CD4-positive, alpha-beta T cell treated with Interleukin-21 for 1 hour (primary cell): ENCODE results near the gene RPP21.
A peak's percentile ranks its signal among the peaks of the same experiment; 100 is the strongest.
"Not testable (repeated sequence)": the region's sequence is repeated elsewhere in the genome, so short reads cannot be mapped to it uniquely, and the experiment has no call there.

Experiments
- DNase-seq: peaks from one replicate; pipeline ENCODE4 v3.0.0-alpha.2; 2020

RPP21 gene

DNA sequence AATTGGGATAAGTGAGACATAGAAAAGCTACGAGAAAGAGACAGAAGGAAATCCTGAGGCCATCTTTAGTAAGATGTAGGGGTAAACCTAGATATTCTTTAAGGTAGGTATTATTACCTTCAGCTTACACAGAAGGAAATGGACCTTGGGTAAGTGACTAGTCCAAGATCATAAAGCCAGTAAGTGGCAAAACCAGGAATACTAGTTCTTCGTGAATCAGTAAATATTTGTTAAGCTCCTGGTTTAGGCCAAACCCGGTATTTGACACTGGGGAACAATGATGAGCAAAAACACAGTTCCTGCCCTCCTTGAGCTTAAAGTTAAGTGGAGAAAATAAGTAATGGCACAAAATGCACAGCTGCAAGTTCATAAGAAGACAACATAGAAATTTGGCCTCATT is 13.0 kb upstream of the RPP21 start:
- no peak for DNase-seq

DNA sequence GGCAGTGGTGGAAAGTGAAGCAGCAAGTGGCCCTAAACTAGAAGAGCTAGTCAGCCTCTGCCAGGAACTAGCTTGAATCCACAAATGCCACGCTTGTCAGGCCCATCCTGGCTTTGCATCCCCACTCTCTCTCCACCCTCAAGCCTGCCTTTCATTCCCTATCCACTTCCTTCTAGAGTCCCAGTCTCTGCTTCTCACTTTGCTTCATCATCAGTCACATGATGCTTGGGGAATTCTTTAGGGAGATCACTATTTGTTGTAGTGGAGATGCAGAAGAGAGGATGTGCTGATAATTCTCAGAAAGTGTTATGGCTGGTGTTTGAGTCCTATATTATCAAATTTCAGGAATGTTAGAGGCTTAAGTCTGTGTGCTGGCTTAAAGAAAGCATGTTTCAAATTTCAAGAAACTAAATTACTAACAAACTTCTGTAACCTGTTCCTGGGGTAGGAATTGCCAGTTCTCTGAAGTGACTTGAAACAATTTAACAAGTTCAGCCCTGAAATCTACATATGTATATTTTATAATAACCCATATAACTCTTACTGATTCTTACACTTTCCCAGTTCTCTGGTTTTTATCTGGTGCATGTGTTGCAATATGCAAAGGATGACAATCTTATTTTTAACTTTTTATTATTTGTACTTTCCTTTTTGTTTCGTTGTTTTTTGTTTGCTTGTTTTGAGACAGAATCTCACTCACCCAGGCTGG is 10.7 kb upstream of the RPP21 start:
- DNase-seq, result no peak

DNA sequence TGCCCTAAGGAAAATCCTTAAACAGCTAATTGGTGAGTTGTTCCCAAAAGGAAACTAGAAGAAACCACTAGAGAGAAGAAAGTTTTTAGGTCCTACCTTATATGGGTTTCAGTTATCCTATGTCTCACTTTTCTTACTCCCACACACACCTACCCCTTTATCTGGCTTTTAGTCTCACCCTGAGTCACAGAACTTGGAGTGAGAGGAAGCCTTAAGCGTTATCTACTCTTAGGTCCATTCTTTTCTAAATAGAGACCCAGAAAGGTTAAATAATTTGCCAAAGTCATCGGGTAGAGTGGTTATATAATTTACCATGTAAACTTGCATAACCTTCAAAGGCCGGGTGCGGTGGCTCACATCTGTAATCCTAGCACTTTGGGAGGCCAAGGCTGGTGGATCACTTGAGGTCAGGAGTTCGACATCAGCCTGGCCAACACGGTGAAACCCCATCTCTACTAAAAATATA is 4.3 kb upstream of the RPP21 start:
- no peak for DNase-seq

DNA sequence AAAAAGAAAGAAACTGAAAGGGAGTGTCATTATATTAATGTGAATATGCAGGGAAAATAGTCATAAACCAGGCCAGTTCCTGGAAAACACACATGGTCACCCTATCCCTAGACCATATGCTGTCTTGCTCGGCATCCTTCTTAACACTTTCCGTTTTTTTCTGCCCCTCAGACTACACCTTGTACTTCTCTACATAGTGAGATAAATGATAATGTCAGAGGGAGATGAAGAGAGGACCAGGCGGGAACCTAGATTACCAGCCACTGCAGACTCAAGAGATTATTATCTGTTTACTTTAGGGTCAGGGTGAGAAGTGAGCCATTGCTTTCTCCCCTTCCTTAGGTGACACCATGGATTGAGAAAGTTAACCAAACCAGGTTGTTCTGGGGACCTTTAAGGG is 3.7 kb upstream of the RPP21 start:
- no peak for DNase-seq

DNA sequence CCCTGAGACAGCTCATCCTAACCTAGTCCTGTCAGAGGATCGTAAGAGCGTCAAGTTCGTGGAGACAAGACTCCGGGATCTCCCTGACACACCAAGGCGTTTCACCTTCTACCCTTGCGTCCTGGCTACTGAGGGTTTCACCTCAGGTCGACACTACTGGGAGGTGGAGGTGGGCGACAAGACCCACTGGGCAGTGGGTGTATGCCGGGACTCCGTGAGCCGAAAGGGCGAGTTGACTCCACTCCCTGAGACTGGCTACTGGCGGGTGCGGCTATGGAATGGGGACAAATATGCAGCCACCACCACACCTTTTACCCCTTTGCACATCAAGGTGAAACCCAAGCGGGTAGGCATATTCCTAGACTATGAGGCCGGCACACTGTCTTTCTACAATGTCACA is 3.2 kb upstream of the RPP21 start:
- no peak for DNase-seq

DNA sequence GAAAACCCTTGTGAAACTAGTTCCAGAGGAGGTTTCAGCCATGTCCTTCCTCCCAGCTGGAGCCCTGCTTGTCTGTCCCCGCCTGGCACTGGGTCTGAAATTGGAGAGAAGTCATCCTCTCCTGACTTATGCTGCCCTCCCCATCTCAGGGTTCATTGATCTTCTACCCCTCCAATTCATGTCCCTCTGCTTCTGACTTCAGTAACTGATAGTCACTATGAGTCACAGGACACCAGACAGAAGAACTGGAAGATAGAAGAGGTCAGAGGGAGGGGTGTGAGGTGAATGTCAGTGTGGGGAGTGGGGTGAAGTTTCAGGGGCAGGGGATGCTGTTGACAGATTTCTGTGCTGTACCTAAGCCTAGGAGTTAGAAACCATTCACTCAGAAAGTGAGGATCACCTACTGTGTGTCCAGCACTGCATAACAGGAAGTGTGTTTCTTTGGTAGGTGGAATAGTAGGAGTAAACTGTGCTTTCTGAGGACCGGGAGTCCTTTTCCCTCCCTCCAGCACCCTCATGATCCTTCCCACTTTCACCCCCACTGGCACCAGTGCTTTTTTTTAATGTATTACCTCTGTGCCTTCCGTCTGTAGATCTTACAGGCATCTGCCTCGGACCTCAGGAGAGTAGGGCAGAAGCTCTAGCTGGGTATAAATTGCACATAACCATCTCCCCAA is 627 bp upstream of the RPP21 start:
- DNase-seq, result no peak

DNA sequence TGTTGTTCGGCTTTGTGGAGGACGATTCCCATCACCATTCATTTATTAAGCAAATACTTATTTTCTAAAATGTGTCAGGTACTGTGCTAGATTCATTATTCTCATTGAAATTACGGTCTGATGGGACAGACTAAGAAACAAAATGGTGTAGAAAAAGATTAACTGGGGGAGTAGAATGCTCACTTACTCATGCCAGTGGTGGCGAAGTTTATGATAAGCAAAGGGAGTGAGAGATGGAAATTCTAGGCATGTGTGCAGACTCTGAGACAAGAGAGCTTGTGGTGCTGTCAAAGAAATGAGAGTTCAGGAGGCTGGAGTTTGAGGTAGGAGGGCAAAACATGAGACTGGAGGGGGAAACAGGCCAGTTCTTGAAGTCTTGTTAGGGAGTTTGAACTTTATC is 896 bp downstream of the RPP21 start:
- DNase-seq, result no peak

DNA sequence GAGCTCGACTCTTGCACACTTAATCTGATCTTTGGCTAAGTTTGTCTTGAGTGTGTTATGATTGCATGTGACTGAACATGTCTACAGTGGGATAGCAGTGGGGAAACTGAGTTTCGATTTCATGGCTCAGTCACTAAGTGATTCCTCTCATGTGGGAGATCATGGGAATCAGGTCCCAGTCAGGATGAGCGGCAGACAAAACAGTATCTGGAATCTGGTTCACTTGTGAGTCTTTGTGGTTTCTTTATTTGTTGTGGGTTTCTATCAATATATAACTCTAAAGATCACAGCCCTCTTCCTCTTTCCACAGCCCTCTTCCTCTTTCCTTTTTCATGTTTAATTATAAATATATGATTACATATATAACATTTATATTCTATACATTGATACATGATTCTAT is 4.0 kb downstream of the RPP21 start:
- no peak for DNase-seq

DNA sequence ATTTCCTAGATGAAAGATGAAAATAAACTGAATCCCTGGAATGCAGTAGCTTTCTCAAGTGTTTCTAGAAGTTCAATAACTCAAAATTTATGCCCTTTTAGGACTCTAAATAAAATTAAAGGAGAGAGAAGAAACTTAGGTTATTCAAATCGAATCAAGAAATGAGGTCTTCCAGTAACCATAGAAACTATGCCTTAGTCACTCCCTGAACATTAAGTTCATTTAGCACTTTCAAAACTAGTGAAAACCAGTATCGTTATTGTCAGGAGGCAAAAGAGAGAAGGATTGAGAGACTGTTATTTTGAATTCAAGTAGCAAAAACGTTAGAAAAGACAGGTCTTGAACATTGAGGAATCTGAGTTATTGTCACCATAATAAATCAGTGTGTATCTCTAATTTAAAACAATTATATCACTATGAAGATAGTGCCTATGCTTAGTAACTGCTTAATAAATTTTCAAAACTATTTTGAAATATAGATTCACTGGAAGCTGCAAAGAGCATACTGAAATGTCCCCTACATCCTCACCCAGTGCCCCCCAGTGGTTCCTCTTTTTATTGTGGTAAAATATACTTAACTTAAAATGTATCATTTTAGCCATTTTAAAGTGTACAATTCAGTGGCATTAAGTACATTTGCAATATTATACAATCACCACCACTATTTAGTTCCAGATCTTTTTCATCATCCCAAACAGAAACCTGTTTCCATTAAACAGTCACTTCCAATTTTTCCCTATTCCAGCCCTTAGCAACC is 4.6 kb downstream of the RPP21 start:
- no peak for DNase-seq

DNA sequence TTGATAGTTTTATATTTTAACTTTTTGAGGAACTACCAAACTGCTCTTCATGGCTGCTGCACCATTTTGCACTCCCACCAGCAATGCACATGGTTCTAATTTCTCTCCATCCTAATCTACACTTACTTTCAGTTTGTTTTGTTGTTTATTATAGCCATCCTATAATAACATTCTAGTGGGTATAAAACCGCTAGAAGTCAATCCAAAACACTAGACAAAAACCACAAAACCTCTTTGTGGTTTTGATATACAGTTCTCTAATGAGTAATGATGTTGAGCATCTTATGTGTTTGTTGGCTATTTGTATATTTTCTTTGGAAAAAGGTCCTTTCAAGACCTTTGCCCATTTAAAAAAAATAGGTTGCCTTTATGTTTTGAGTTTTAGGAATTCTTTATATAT is 5.6 kb downstream of the RPP21 start:
- no peak for DNase-seq

DNA sequence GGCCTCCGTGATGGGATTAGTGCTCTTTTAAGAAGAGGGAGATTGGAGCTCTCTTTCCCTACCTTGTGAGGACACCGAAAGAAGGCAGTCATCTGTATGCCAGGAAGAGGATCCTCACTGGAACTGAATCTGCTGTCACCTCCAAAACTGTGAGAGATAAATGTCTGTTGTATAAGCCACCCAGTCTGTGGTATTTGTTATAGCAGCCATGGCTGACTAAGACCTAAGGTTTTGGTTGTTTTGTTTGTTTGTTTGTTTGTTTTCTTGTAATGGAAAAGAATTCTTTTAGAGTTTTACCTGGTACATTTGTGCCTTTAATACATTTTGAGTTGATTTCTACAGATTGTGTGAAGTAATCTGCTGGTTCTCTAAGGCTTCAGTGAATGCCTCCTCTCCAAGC is 7.6 kb downstream of the RPP21 start:
- no peak for DNase-seq

DNA sequence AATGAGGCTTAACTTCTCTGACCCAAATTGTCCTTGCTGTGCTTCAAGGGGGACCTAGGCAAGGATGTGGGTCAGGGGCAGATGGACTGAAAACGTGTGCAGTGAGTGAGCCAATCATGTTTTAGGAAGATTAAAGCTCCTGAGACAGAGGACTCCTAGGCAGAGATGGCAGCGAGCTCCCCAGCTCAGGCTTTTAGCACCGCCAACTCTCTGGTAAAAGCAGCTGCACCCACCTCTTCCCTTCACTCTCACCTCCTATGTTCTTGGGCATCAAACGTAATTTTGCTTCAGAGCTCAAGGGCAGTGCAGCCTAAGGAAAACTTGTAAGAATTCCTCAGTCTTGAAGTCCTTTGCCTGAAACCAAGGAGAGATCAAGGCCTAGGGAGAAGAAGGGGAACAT is 10.3 kb downstream of the RPP21 start:
- DNase-seq, result no peak

DNA sequence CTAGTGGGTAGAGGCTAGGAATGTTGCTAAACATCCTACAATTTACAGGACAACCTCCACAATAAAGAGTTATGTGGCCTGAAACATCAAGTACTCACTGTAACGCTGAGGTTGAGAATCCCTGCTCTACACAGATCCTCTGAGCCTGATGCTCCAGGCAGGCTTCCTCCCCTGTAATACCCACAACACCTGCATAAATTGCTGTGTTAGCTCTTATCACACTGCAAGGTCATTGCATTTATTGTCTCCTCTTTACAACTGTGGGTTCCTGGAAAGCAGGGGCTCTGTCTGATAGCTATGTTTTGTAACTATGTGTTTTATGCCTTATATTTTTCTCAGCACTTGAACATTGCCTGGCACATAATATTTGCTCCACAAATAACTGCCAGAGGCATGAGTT is 11.6 kb downstream of the RPP21 start:
- no peak for DNase-seq

DNA sequence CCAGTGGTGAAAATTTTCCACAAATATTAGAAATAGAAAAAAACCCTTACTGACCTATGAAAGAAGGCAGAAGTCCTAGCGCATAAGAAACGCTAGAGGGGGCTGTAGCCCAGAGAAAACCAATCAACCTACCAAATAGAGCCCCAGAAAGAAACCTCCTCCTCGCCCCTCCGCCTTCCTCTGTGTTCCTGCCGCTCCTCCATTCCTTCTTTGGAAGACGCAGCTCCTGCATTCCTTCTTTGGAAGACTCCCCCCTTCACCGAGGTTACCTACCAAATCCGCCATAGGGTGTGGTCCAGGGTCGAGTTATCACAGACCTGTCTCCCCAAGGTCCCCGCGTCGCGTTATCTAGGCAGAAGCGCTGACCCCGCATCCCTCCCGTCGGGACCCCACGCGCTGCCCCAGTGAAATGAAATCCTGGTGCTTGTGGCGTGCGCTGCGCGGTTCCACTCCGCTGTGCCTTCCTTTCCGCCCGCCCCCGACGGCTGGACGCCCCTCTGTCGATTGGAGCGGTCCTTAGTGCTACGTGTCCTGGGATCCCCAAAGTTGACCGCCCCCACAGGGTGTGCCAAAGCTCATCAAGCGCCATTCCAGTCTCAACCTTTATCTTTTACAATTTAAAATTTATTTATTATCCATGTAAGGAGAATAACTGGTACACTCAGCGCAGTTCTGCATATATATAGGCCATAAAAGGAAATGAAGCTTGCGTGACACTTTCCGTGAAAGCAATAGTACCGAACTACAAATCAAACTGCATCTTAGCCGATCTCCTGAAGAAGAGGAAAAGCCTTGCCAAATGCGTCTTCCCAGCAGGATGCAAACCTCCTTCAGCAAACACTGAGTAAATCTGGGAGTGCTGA is 13.0 kb downstream of the RPP21 start:
- DNase-seq, result peak; percentile 69

DNA sequence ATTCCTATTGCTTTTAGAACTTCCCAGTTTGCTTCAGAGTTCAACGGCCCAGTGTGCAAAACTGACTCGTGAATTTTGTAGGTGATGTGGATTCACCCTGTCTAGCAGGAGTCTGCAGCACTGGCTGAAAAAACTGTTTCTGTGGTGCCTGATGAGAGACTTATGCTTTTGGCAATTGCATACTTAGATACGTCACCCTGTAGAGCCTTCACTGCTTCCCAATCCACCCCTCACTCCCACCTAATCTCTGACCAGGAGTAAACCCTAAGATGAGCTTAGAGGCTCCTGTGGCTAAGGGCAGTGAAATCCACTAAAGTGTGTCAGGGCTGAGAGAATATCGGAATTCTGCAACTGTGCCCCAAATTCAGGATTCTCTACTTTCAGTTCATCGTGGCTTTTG is 14.3 kb downstream of the RPP21 start:
- DNase-seq, result no peak

DNA sequence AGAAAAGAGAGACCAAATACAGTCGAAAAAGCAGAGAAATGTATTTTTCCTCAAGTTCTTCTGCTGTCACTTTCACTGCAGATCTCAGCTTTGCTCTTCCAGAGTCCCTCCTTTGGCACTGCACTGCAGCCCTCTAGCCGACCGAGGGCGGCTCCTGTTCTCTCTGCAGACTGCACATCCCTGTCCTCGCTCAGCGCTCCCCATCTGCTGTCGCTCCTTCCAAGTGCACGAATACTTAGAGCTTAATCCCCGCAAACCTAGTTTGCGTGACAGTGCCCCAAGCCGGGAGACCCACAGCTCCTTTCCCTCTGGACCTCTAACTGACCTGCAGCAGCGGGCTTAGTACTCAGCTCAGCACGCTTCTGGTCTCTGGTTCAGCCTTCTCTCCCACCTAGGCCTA is 15.2 kb downstream of the RPP21 start:
- DNase-seq, result no peak

DNA sequence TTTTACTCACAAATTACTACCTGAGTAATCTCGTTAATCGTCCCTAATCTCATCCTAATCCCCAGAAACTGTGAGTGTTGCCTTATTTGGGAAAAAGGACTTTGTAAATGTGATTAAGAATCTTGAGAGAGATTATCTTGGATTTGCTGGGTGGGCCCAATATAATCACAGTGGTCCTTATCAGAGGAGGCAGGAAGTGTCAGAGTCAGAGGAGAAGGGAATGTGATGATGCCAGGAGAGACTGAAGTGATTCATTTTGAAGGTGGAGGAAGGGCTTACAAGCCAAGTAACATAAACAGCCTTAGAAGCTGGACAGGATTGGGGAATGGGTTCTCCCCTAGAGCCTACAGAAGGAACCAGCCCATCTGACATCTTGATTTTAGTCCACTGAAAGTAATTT is 16.7 kb downstream of the RPP21 start:
- no peak for DNase-seq

DNA sequence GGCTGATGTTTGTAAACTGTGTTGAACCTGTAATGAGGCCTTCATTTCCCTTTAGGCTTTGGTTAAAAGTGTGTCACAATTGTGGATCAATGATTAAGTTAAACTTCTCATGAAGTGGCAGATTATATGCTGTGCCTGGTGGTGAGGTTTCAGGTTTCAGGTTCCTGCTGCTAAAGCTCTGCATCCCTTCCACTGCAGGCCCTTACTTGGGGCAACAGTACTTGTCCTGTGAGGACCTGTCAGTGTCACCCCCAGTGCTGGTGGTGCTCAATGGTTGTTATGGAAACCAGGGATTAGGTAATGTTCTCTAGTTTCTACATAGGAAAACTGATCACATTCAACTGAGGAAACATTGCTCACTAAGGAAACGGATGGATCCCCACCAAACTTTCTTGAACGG is 18.5 kb downstream of the RPP21 start:
- no peak for DNase-seq

DNA sequence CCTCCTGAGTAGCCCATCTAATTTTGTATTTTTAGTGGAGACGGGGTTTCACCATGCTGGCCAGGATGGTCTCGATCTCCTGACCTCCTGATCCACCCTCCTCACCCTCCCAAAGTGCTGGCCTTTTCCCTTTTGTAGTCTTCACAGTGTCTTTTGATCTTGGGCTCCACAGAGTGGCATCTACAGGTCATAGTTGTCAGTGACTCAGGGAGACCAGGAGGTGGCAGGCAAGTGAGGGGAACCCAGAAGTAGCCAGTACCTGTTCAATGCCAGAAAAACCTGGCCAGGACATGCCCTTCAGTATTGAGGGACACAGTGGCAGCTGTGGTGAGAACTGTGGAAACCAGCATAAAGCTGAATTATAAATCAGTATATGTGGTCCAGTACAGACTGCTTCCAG is 19.6 kb downstream of the RPP21 start:
- DNase-seq, result no peak

DNA sequence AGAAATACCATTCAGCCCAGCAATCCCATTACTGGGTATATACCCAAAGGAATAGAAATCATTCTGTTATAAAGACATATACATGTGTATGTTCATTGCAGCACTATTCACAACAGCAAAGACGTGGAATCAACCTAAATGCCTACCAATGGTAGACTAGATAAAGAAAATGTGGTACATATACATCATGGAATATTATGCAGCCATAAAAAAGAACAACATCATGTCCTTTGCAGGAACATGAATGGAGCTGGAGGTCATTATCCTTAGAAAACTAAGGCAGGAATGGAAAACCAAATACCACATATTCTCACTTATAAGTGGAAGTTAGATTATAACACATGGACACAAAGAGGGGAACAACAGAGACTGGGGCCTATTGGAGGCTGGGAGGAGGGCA is 24.3 kb downstream of the RPP21 start:
- not testable (repeated sequence) for DNase-seq

DNA sequence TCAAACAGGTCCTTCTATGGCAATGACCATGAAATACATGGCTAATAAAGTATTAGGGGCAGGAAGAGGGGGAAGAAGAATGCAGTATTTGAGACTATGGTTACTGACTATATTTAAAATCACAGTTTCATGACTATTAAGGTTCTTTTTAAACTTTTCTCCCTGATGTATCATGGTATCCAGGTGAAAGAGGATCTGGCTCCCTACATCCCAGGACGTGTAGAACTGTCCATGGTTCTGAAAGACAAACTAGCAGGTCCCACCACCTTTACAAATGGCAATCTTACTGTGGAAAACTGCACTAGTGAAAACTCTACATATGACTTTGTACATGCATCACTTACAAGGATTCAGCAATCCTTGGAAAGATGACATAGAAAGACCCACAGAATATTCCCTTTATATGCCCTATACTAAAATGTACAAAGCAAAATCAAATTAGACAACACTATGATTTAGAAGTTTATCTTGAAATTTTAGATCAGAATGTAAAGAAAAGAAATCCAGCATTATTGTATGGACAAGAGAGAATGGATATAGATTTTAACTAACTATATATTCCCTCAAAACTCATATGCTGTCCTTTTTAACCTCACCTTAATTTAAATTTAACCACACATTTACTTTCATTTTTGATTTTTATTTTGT is 33.5 kb downstream of the RPP21 start:
- no peak for DNase-seq

DNA sequence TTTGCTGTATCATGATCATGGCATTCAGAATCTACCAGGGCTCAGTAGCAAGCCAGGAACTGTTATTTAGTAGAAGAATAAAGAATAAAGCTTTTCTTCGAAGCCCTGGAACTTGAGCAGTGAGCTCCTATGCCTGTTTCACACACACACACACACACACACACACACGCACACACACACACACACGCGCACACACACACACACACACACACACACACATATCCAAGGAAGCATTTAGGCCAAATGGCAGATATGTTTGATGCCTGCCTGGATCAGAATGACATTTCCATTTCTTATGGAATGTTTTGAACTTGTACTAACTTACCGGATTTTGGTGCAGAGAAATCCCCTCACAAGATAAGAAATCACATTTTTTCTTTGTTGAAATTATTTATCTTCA is 35.5 kb downstream of the RPP21 start:
- no peak for DNase-seq

DNA sequence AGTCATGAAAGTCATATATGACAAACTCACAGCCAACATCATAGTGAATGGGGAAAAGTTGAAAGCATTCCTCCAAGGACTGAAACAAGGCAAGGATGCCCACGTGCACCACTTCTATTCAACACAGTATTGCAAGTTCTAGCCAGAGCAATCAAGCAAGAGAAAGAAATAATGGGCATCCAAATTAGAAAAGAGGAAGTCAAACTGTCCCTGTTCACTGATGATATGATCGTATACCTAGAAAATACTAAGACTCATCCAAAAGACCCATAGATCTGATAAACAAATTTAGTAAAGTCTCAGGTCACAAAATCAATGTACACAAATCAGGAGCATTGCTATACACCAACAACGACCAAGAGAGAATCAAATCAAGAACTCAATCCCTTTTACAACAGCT is 41.2 kb downstream of the RPP21 start:
- DNase-seq, result no peak
